Esophagus muscularis mucosa (tissue), 3 donors: ENCODE data around the gene CLCNKB.

Source experiments
- CTCF ChIP-seq, 3 experiments: fragments of 200-600 bp in 2 of 3; fragments of 450-650 bp in 1 of 3; sonication (generic) in 2 of 3; IDR thresholded peaks; one replicate each; pipeline ENCODE4 v1.5.1; 2017 to 2019; ENCODE audit warnings: antibody characterized with exemption in 3 of 3, mild to moderate bottlenecking in 2 of 3, moderate library complexity in 1 of 3
- POLR2A ChIP-seq: fragments of 450-650 bp; IDR thresholded peaks from one replicate; pipeline ENCODE4 v1.6.1; 2017; ENCODE audit warnings: antibody characterized with exemption, moderate library complexity, mild to moderate bottlenecking, low read depth

DNA sequence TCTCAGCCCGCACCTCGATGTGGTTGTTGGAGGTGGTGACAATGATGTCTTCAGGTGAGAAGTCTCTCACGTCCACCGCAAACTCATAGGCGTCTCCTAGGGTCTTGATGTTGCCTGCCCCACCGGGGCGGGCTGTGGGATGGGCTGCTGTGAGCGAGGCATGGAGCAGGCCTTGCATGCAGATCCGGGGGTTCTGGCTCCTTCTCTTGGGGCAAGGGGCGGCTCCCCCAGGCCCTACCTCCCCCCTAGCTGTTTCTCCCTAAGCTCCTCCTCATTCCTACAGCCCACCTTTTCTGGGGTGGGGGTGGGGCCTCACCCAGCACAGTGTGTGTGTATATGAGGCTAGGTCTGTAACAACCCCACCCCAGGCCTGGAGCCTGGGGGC, 26.5 kb upstream of the CLCNKB start:
- no peak for TF ChIP-seq POLR2A
- TF ChIP-seq CTCF (IDR thresholded peaks at IDR 0.05): no peak
